GM12878 (cell line): ENCODE measurements around the gene GSG1L. TPM values are rescaled to one million over a fixed set of nuclear protein-coding genes. Genes with fewer than 3 reads are reported as not detected.

Source experiments
- ATAC-seq: fragments of 200-7000 bp; cut with Tn5 transposase; 3 replicates; pipeline ENCODE4 v1.9.1; 2020; ENCODE audit warnings: mild to moderate bottlenecking, moderate library complexity
- BruUV-seq: library from RNA; stranded (reverse); fragments of 400-500 nt; replicated peaks from 2 replicates; lab custom pipeline; 2021; lab: Mats Ljungman, UMichigan
- CTCF ChIA-PET: fragments of 300-600 bp; sonication (Branson Sonifier 250); formaldehyde crosslinking; extraction: SDS; loops from one replicate; lab custom pipeline; 2021; ENCODE audit warnings: inconsistent platforms; lab: Yijun Ruan, JAX
- POLR2A ChIA-PET: fragments of 350-600 bp; formaldehyde crosslinking; extraction: SDS; loops from one replicate; lab custom pipeline; 2021; ENCODE audit warnings: inconsistent platforms; lab: Charles Lee
- RAD21 ChIA-PET: fragments of 300-600 bp; sonication (Branson Sonifier 250); formaldehyde crosslinking; loops from one replicate; lab custom pipeline; 2023; ENCODE audit warnings: antibody characterized with exemption; ENCODE audit not compliant: unreplicated experiment; lab: Charles Lee
- SMC1A ChIA-PET: fragments of 300-600 bp; sonication (Branson Sonifier 250); formaldehyde crosslinking; loops from one replicate; lab custom pipeline; 2023; ENCODE audit not compliant: unreplicated experiment, uncharacterized antibody; lab: Charles Lee
- DNase-seq: peaks from one replicate; pipeline ENCODE4 v3.0.0-alpha.2; 2011; ENCODE audit warnings: low read depth, low spot score
- FAIRE-seq: peaks from 3 replicates; lab custom pipeline; 2011; peaks lifted over from hg19 to GRCh38; lab: Jason Lieb, UNC
- H2AFZ ChIP-seq: 2 replicates; pipeline ENCODE4 v1.6.0; 2011; ENCODE audit warnings: low read depth, low read length, control low read depth; ENCODE audit not compliant: control insufficient read depth
- H3K27ac ChIP-seq: 2 replicates; pipeline ENCODE4 v1.5.1; 2011; ENCODE audit warnings: control low read depth; ENCODE audit not compliant: control insufficient read depth, insufficient read depth
- H3K27me3 ChIP-seq, 2 experiments: replicated peaks in 1 of 2; 2 replicates each; pipeline versions ENCODE4 v1.6.0 to v1.6.1; 2011; ENCODE audit warnings: low read length in 1 of 2; ENCODE audit not compliant: control insufficient read depth in 2 of 2, insufficient read depth in 2 of 2
- H3K36me3 ChIP-seq, 2 experiments: 2 replicates each; pipeline ENCODE4 v1.5.1; 2011; ENCODE audit warnings: low read length in 1 of 2; ENCODE audit not compliant: control insufficient read depth in 2 of 2, insufficient read depth in 2 of 2
- H3K4me1 ChIP-seq: 2 replicates; pipeline ENCODE4 v1.6.1; 2011; ENCODE audit warnings: mild to moderate bottlenecking, low read length, moderate library complexity, mixed read lengths; ENCODE audit not compliant: control insufficient read depth, insufficient read depth
- H3K4me2 ChIP-seq: 2 replicates; pipeline ENCODE4 v1.6.0; 2011; ENCODE audit warnings: control low read depth; ENCODE audit not compliant: control insufficient read depth, insufficient read depth
- H3K4me3 ChIP-seq: fragments of 200-600 bp; sonication (generic); 2 replicates; pipeline ENCODE4 v1.5.1; 2016
- H3K79me2 ChIP-seq: 2 replicates; pipeline ENCODE4 v1.6.0; 2011; ENCODE audit warnings: low read length; ENCODE audit not compliant: control insufficient read depth, insufficient read depth
- H3K9ac ChIP-seq: 2 replicates; pipeline ENCODE4 v1.8.0; 2011; ENCODE audit warnings: low read length, control low read depth, mixed read lengths; ENCODE audit not compliant: control insufficient read depth, insufficient read depth
- H3K9me3 ChIP-seq: replicated peaks from 3 replicates; pipeline ENCODE4 v1.5.1; 2011; ENCODE audit warnings: mild to moderate bottlenecking, low read length; ENCODE audit not compliant: control insufficient read depth, insufficient read depth
- H4K20me1 ChIP-seq: 2 replicates; pipeline ENCODE4 v1.6.0; 2011; ENCODE audit not compliant: control insufficient read depth, insufficient read depth
- ATF2 ChIP-seq: IDR thresholded peaks from 2 replicates; pipeline ENCODE4 v1.6.1; 2012; ENCODE audit warnings: low read length, inconsistent platforms
- BCL11A ChIP-seq: IDR thresholded peaks from 2 replicates; pipeline ENCODE4 v1.6.1; 2011; ENCODE audit warnings: low read depth, low read length
- DPF2 ChIP-seq: fragments of 450-650 bp; IDR thresholded peaks from 2 replicates; pipeline ENCODE4 v1.6.1; 2017; ENCODE audit warnings: mild to moderate bottlenecking
- JUND ChIP-seq: IDR thresholded peaks from 2 replicates; pipeline ENCODE4 v1.6.1; 2012; ENCODE audit warnings: low read depth, mild to moderate bottlenecking, low read length, improper control_type of control experiment, moderate library complexity
- KDM1A ChIP-seq: fragments of 200-600 bp; sonication (generic); IDR thresholded peaks from 2 replicates; pipeline ENCODE4 v1.6.1; 2016; ENCODE audit warnings: borderline replicate concordance
- MEF2A ChIP-seq: IDR thresholded peaks from 2 replicates; pipeline ENCODE4 v1.6.1; 2011; ENCODE audit warnings: low read depth, mild to moderate bottlenecking, low read length, moderate library complexity; ENCODE audit not compliant: insufficient read depth
- NFIC ChIP-seq: IDR thresholded peaks from 2 replicates; pipeline ENCODE4 v1.6.1; 2012; ENCODE audit warnings: low read depth, mild to moderate bottlenecking, inconsistent platforms, low read length, moderate library complexity
- NFYA ChIP-seq: IDR thresholded peaks from 2 replicates; pipeline ENCODE4 v1.6.1; 2011; ENCODE audit warnings: low read depth, mild to moderate bottlenecking, low read length, improper control_type of control experiment, borderline replicate concordance
- PBX3 ChIP-seq: IDR thresholded peaks from 2 replicates; pipeline ENCODE4 v1.6.1; 2011; ENCODE audit warnings: mild to moderate bottlenecking, low read depth, low read length, moderate library complexity; ENCODE audit not compliant: insufficient replicate concordance
- POU2F2 ChIP-seq: IDR thresholded peaks from 3 replicates; pipeline ENCODE4 v1.6.1; 2011; ENCODE audit warnings: low read depth, mild to moderate bottlenecking, low read length, borderline replicate concordance
- RAD21 ChIP-seq: IDR thresholded peaks from 2 replicates; pipeline ENCODE4 v1.6.1; 2011; ENCODE audit warnings: mild to moderate bottlenecking, low read depth, low read length, moderate library complexity; ENCODE audit not compliant: insufficient read depth
- RB1 ChIP-seq: fragments of 450-650 bp; formaldehyde crosslinking; IDR thresholded peaks from 2 replicates; pipeline ENCODE4 v1.6.1; 2017; ENCODE audit warnings: mild to moderate bottlenecking, borderline replicate concordance
- SMC3 ChIP-seq: IDR thresholded peaks from 2 replicates; pipeline ENCODE4 v1.6.1; 2011; ENCODE audit warnings: low read length, improper control_type of control experiment, borderline replicate concordance
- ZBTB40 ChIP-seq: fragments of 450-650 bp; IDR thresholded peaks from 2 replicates; pipeline ENCODE4 v1.6.1; 2016; ENCODE audit warnings: mild to moderate bottlenecking, moderate library complexity, borderline replicate concordance
- ZNF24 ChIP-seq: fragments of 450-650 bp; IDR thresholded peaks from 2 replicates; pipeline ENCODE4 v1.6.1; 2017; ENCODE audit warnings: antibody characterized with exemption, mild to moderate bottlenecking
- ZZZ3 ChIP-seq: IDR thresholded peaks from 2 replicates; pipeline ENCODE4 v1.6.1; 2011; ENCODE audit warnings: low read depth; ENCODE audit not compliant: control insufficient read depth, insufficient read length
- WGBS: methylation state at CpG from one replicate; pipeline ENCODE4 v1.1.6; 2016; ENCODE audit warnings: low lambda C conversion rate; ENCODE audit not compliant: insufficient replicate concordance, insufficient coverage; ENCODE audit errors: missing lambda C conversion rate; 5-methylcytosine and 5-hydroxymethylcytosine counted together
- in situ Hi-C: fragments of 300-500 bp; cut with MboI; formaldehyde crosslinking; loops from 9 replicates; pipeline ENCODE4 v1.14.3; 2018; ENCODE audit warnings: mixed read lengths
- intact Hi-C: fragments of 100-400 bp; cut with micrococcal nuclease; formaldehyde crosslinking; loops from one replicate; pipeline ENCODE4 v1.14.2; 2022; ENCODE audit not compliant: unreplicated experiment
- polyA plus RNA-seq, 11 experiments: library from polyadenylated mRNA; depleted of rRNA in 4 of 11; unstranded in 6 of 11; stranded (reverse) in 5 of 11; fragments of >200 nt; fragmentation: Nextera tagmentation in 4 of 11; fragmentation: Illumina TruSeq in 1 of 11; extraction: Ambion mirVana in 4 of 11; extraction: Trizol in 1 of 11; gene quantifications; 1 replicate in 1 of 11; 2 replicates in 10 of 11; pipeline versions ENCODE4 v1.2.1 to v1.2.3, GENCODE V29; 2011 to 2016; ENCODE audit warnings: inconsistent platforms in 2 of 11, missing spikeins in 2 of 11, low read depth in 1 of 11
- total RNA-seq, 4 experiments: library from RNA; depleted of rRNA in 3 of 4; stranded (reverse); fragments of >200 nt in 3 of 4; fragmentation: Illumina TruSeq in 1 of 4; extraction: Trizol in 1 of 4; gene quantifications; 2 replicates each; pipeline versions ENCODE4 v1.2.1 to v1.2.3, GENCODE V29; 2013 to 2021

The GSG1L gene
- total and polyA plus RNA-seq, 10 of the 15 experiments (the other 5 are each of a cell fraction or from before 2014, with no cell fraction given) = not detected

GRCh38 chr16:28033870-28034269 is 29.6 kb downstream of the GSG1L start:
- no peak overlapping the region for H3K27ac ChIP-seq
- H3K79me2 ChIP-seq = no peaks in the 10 kb centered on the region
- in situ Hi-C loops (no loop called here), intact Hi-C loops (no loop called here)
- RAD21 ChIA-PET = no interaction called here
- whole genome bisulfite sequencing = 29% methylated on average over 4 of the region's 4 CpGs
- FAIRE-seq = no peak
- no peaks in the 10 kb centered on the region for H4K20me1 ChIP-seq
- H3K4me3 ChIP-seq = no peak overlapping the region
- H3K9ac ChIP-seq = no peak overlapping the region
- H3K9me3 ChIP-seq = no peaks in the 10 kb centered on the region
- H3K36me3 ChIP-seq = no peaks in the 10 kb centered on the region
- H3K4me1 ChIP-seq = no peaks in the 10 kb centered on the region
- H2AFZ ChIP-seq = no peak overlapping the region
- peaks cover 0 to under 1% of the 10 kb centered on the region in 2 experiments; a peak in 2 of 4 replicates for H3K27me3 ChIP-seq
- CTCF ChIA-PET = no interaction called here
- DNase-seq = no peak
- BruUV-seq = no TSS peak
- POLR2A ChIA-PET = no interaction called here
- TF ChIP-seq ZZZ3 = no peak
- TF ChIP-seq ZNF24 = no peak
- TF ChIP-seq MEF2A = no peak
- TF ChIP-seq SMC3 = no peak
- TF ChIP-seq DPF2 = no peak
- no peak for TF ChIP-seq NFYA
- no peak for TF ChIP-seq POU2F2
- no peak for TF ChIP-seq RB1
- no peak for TF ChIP-seq BCL11A
- TF ChIP-seq RAD21 = no peak
- no peak for TF ChIP-seq NFIC
- no peak for TF ChIP-seq ATF2
- no peak for TF ChIP-seq ZBTB40
- TF ChIP-seq JUND = no peak
- TF ChIP-seq PBX3 = no peak
- no peak for TF ChIP-seq KDM1A
- H3K4me2 ChIP-seq = no peak overlapping the region
- ATAC-seq = no peak
- SMC1A ChIA-PET = no interaction called here
